Upper lobe of left lung (tissue), 6 donors: ENCODE data around the gene CERKL. TPM values are rescaled to one million over a fixed set of nuclear protein-coding genes. Genes with fewer than 3 reads are reported as not detected.

Experiments
- ATAC-seq, 2 donors: fragments of 200-7000 bp; cut with Tn5 transposase; one replicate each; pipeline ENCODE4 v1.9.1; 2022; ENCODE audit warnings: mild to moderate bottlenecking in 2 of 2, moderate library complexity in 2 of 2; ENCODE audit not compliant: low FRiP score in 2 of 2
- DNase-seq, 2 donors: peaks; one replicate each; pipeline ENCODE4 v3.0.0-alpha.2; 2019 to 2020
- H3K27ac ChIP-seq, 4 donors: fragments of 200-600 bp; sonication (generic); one replicate each; pipeline ENCODE4 v1.5.1; 2016 to 2019
- H3K27me3 ChIP-seq, 4 donors: fragments of 200-600 bp; sonication (generic); one replicate each; pipeline ENCODE4 v1.5.1; 2017 to 2019
- H3K36me3 ChIP-seq, 4 donors: fragments of 200-600 bp; sonication (generic); one replicate each; pipeline ENCODE4 v1.5.1; 2016 to 2019
- H3K4me1 ChIP-seq, 4 donors: fragments of 200-600 bp; sonication (generic); one replicate each; pipeline ENCODE4 v1.5.1; 2018 to 2019
- H3K4me3 ChIP-seq, 4 donors: fragments of 200-600 bp; sonication (generic); one replicate each; pipeline ENCODE4 v1.5.1; 2017 to 2019; ENCODE audit warnings: mild to moderate bottlenecking in 2 of 4, moderate library complexity in 1 of 4
- H3K9me3 ChIP-seq, 4 donors: fragments of 200-600 bp; sonication (generic); one replicate each; pipeline ENCODE4 v1.5.1; 2018 to 2019
- EP300 ChIP-seq, 4 donors: sonication (generic); formaldehyde crosslinking; IDR thresholded peaks; one replicate each; pipeline ENCODE4 v1.5.1; 2017; ENCODE audit warnings: antibody characterized with exemption in 4 of 4, control low read depth in 2 of 4
- POLR2A ChIP-seq, 4 donors: fragments of 450-650 bp; IDR thresholded peaks; one replicate each; pipeline ENCODE4 v1.5.1; 2016 to 2017; ENCODE audit warnings: antibody characterized with exemption in 4 of 4, mild to moderate bottlenecking in 2 of 4
- POLR2AphosphoS5 ChIP-seq, 2 donors: sonication (generic); formaldehyde crosslinking; IDR thresholded peaks; one replicate each; pipeline ENCODE4 v1.5.1; 2017; ENCODE audit warnings: antibody characterized with exemption in 2 of 2
- WGBS, 2 donors: methylation state at CpG; one replicate each; pipeline ENCODE4 v1.1.5; 2017 to 2018; 5-methylcytosine and 5-hydroxymethylcytosine counted together
- total RNA-seq, 6 donors: library from RNA; depleted of rRNA in 4 of 6; stranded (reverse); fragments of >200 nt in 4 of 6; gene quantifications; one replicate each; pipeline versions ENCODE4 v1.1.0 to v1.2.1, GENCODE V29; 2016 to 2021
- TF ChIP-seq, protein P1 (sequence below), 6 experiments: fragments of 450-650 bp in 4 of 6; fragments of 200-600 bp in 2 of 6; sonication (generic) in 2 of 6; IDR thresholded peaks; one replicate each; pipeline ENCODE4 v1.5.1; 2016 to 2019; ENCODE audit warnings: antibody characterized with exemption in 6 of 6
- donor health status: DM: no; HTN: no; CAD: no; lungs with moderate emphysema.
- donor health status: DM: no; HTN: yes; CAD: no; lungs with severe emphysema.

Gene CERKL
- total RNA-seq, 6 donors from 2014 or later: 0.37 to 23.1 (median 1.7) TPM; not detected in 1

DNA sequence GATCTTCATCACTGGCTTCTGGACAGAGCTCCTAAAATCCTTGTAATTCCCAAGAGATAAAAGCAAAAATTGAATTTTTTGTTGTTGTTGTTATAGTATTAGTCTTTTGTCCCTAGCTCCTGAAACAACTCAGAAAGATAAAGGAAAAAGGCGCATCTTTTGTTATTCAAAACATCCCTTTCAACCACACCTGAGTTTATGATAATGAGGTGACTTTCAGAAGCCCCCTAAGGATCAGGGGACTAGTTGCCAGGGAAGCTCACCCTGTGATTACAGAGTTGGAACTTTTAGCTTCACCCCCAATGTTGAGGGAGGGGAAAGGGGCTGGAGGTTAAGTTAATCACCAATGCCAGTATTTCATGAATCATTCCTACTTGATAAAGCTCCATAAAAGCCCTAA, 10.3 kb upstream of the CERKL start:
- no peak for TF ChIP-seq POLR2AphosphoS5 (IDR thresholded peaks at IDR 0.05)
- TF ChIP-seq EP300 (IDR thresholded peaks at IDR 0.05): no peak
- TF ChIP-seq POLR2A (IDR thresholded peaks at IDR 0.05): no peak
- TF ChIP-seq, protein P1, sequence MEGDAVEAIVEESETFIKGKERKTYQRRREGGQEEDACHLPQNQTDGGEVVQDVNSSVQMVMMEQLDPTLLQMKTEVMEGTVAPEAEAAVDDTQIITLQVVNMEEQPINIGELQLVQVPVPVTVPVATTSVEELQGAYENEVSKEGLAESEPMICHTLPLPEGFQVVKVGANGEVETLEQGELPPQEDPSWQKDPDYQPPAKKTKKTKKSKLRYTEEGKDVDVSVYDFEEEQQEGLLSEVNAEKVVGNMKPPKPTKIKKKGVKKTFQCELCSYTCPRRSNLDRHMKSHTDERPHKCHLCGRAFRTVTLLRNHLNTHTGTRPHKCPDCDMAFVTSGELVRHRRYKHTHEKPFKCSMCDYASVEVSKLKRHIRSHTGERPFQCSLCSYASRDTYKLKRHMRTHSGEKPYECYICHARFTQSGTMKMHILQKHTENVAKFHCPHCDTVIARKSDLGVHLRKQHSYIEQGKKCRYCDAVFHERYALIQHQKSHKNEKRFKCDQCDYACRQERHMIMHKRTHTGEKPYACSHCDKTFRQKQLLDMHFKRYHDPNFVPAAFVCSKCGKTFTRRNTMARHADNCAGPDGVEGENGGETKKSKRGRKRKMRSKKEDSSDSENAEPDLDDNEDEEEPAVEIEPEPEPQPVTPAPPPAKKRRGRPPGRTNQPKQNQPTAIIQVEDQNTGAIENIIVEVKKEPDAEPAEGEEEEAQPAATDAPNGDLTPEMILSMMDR (IDR thresholded peaks at IDR 0.05): no peak
- ATAC-seq (no peak), DNase-seq (no peak)
- H3K36me3 ChIP-seq: no peaks in the 10 kb centered on the region
- no peaks in the 10 kb centered on the region for H3K4me1 ChIP-seq
- H3K9me3 ChIP-seq: peaks cover 0 to 8% (median 0%) of the 10 kb centered on the region in 4 donors
- no peak overlapping the region for H3K27ac ChIP-seq
- WGBS, 2 donors: 62 to 65% methylated on average over 1 of the region's 1 CpG
- no peak overlapping the region for H3K4me3 ChIP-seq
- no peaks in the 10 kb centered on the region for H3K27me3 ChIP-seq

DNA sequence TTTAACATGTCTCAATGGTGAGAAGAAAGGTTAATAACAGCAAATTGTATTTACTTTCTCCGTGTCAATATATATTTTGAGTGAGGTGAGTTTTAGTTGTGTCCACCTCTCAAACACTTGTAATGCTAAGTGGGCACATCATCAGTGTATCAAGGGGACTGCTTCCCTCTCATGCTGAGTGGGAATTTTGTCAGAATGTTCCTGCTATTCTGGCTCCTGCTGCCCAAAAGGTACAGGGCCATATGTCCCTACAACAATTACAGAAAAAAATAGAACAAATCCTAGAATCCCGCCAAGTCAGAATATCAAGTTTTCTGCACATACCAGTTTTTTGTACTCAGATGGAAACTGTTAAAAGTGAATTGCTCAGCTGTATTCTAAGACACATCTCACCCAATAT, 5.4 kb upstream of the CERKL start:
- ATAC-seq: no peak
- 90 to 92% methylated on average over 2 of the region's 2 CpGs for WGBS, 2 donors

DNA sequence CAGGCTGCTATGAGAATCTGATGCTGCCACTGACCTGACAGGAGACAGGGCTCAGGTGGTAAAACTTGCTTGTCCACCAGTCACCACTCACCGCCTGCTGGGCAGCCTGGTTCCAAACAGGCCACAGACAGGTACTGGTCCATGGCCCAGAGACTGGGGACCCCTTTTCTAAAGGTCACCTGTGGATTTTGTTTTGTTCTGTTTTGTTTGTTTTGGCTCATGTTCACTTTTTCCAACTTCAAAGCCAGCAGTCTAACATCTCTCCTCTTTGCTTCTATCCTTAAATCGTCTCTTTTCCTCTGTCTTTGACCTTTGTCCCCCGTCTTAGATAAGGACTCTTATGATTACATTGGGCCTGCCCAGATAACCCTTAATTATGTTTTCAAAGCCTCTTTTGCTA, 3.3 kb upstream of the CERKL start:
- H3K4me1 ChIP-seq: peaks cover 0 to 18% (median 12%) of the 10 kb centered on the region in 4 donors
- no peaks in the 10 kb centered on the region for H3K36me3 ChIP-seq
- no peaks in the 10 kb centered on the region for H3K9me3 ChIP-seq
- TF ChIP-seq EP300 (IDR thresholded peaks at IDR 0.05): no peak
- TF ChIP-seq, protein P1 (IDR thresholded peaks at IDR 0.05): no peak
- no peak for TF ChIP-seq POLR2AphosphoS5 (IDR thresholded peaks at IDR 0.05)
- no peak for TF ChIP-seq POLR2A (IDR thresholded peaks at IDR 0.05)
- no peak for DNase-seq
- no peak overlapping the region for H3K4me3 ChIP-seq
- H3K27me3 ChIP-seq: peaks cover 0 to 5% (median 0%) of the 10 kb centered on the region in 4 donors
- no peak for ATAC-seq
- WGBS, 2 donors: 50 to 69% methylated on average over 3 of the region's 3 CpGs
- H3K27ac ChIP-seq: no peak overlapping the region

More for the DNA sequence above, 5.4 kb upstream of the CERKL start:
- H3K4me3 ChIP-seq: no peak overlapping the region
- no peaks in the 10 kb centered on the region for H3K27me3 ChIP-seq
- no peak overlapping the region for H3K27ac ChIP-seq
- no peak for DNase-seq
- H3K36me3 ChIP-seq: no peaks in the 10 kb centered on the region
- H3K4me1 ChIP-seq: peaks cover 0 to 4% (median 2%) of the 10 kb centered on the region in 4 donors
- no peak for TF ChIP-seq EP300 (IDR thresholded peaks at IDR 0.05)
- TF ChIP-seq POLR2A (IDR thresholded peaks at IDR 0.05): no peak
- no peak for TF ChIP-seq POLR2AphosphoS5 (IDR thresholded peaks at IDR 0.05)
- TF ChIP-seq, protein P1 (IDR thresholded peaks at IDR 0.05): no peak
- H3K9me3 ChIP-seq: peaks cover 0 to 8% (median 0%) of the 10 kb centered on the region in 4 donors

DNA sequence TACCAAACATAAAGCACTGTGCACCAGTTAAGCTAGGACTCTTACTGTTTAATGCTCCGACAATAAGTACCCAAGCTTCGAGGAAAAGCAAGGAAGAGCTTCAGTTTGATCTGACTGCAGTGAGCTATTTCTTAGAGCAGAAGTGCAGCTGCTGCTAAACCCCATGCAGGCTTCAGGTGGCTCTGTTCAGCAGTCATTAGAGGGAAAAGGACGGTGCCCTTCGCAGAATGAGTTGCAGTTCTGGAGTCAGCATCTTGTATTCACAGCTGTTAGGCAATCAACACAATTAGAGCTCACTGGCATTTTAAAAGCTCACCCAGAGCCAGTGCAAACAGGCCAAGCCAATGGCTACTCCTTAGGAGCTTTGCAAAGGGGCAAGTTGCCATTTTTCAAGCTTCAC, 1.5 kb upstream of the CERKL start:
- Histone ChIP-seq H3K4me3 (no peak overlapping the region), H3K27me3 (peaks cover 0 to 5% (median 0%) of the 10 kb centered on the region in 4 donors), H3K36me3 (no peaks in the 10 kb centered on the region), H3K4me1 (peaks cover 0 to 18% (median 12%) of the 10 kb centered on the region in 4 donors), H3K27ac (no peak overlapping the region), H3K9me3 (no peaks in the 10 kb centered on the region)
- ATAC-seq (no peak), DNase-seq (no peak)
- TF ChIP-seq POLR2A (IDR thresholded peaks at IDR 0.05): no peak
- TF ChIP-seq, protein P1 (IDR thresholded peaks at IDR 0.05): no peak
- no peak for TF ChIP-seq POLR2AphosphoS5 (IDR thresholded peaks at IDR 0.05)
- TF ChIP-seq EP300 (IDR thresholded peaks at IDR 0.05): no peak
- WGBS, 2 donors: 74 to 100% methylated on average over 2 to 4 of the region's 4 CpGs

DNA sequence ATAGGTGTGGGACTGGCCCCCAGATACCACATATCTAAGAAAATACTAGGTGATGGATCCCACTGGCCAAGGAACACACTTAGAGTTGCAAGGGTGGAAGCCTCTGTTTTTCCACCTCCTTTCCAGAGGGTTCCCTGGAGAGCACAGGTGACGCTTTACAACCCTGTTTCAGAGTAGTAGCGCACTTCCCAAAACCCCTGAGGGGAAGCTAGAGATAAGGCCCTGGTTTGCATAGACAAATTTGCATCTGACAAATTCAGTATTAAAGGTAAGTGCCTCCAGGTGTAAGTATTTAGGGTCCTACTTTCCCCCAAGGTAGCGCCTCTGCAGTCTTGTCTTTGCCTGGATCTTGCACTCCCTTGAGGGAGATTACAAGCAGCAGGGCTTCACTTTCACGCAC, 474 bp upstream of the CERKL start:
- TF ChIP-seq POLR2AphosphoS5 (IDR thresholded peaks at IDR 0.05): no peak
- no peak for TF ChIP-seq EP300 (IDR thresholded peaks at IDR 0.05)
- TF ChIP-seq POLR2A (IDR thresholded peaks at IDR 0.05): no peak
- TF ChIP-seq, protein P1 (IDR thresholded peaks at IDR 0.05): no peak
- Histone ChIP-seq H3K27ac (no peak overlapping the region), H3K36me3 (no peaks in the 10 kb centered on the region), H3K9me3 (no peaks in the 10 kb centered on the region), H3K4me3 (peak overlapping the region in 3 of 4 donors; percentile 51 to 60 (median 56)), H3K27me3 (peaks cover 0 to 5% (median 0%) of the 10 kb centered on the region in 4 donors), H3K4me1 (peaks cover 0 to 18% (median 12%) of the 10 kb centered on the region in 4 donors)
- no peak for DNase-seq
- WGBS, 2 donors: 72 to 76% methylated on average over 4 of the region's 4 CpGs
- ATAC-seq: no peak
